GM12878 (cell line): ENCODE results near the gene ZIC5. TPM values are rescaled to one million over a fixed set of nuclear protein-coding genes. Genes with fewer than 3 reads are reported as not detected.
A peak's percentile ranks its signal among the peaks of the same experiment; 100 is the strongest.

Experiments used
- ATAC-seq: fragments of 200-7000 bp; cut with Tn5 transposase; 3 replicates; pipeline ENCODE4 v1.9.1; 2020; ENCODE audit warnings: mild to moderate bottlenecking, moderate library complexity
- BruUV-seq: library from RNA; stranded (reverse); fragments of 400-500 nt; replicated peaks from 2 replicates; lab custom pipeline; 2021; lab: Mats Ljungman, UMichigan
- CTCF ChIA-PET: fragments of 300-600 bp; sonication (Branson Sonifier 250); formaldehyde crosslinking; extraction: SDS; loops from one replicate; lab custom pipeline; 2021; ENCODE audit warnings: inconsistent platforms; lab: Yijun Ruan, JAX
- POLR2A ChIA-PET: fragments of 350-600 bp; formaldehyde crosslinking; extraction: SDS; loops from one replicate; lab custom pipeline; 2021; ENCODE audit warnings: inconsistent platforms; lab: Charles Lee
- RAD21 ChIA-PET: fragments of 300-600 bp; sonication (Branson Sonifier 250); formaldehyde crosslinking; loops from one replicate; lab custom pipeline; 2023; ENCODE audit warnings: antibody characterized with exemption; ENCODE audit not compliant: unreplicated experiment; lab: Charles Lee
- SMC1A ChIA-PET: fragments of 300-600 bp; sonication (Branson Sonifier 250); formaldehyde crosslinking; loops from one replicate; lab custom pipeline; 2023; ENCODE audit not compliant: unreplicated experiment, uncharacterized antibody; lab: Charles Lee
- DNase-seq: peaks from one replicate; pipeline ENCODE4 v3.0.0-alpha.2; 2011; ENCODE audit warnings: low read depth, low spot score
- FAIRE-seq: peaks from 3 replicates; lab custom pipeline; 2011; peaks lifted over from hg19 to GRCh38; lab: Jason Lieb, UNC
- H2AFZ ChIP-seq: 2 replicates; pipeline ENCODE4 v1.6.0; 2011; ENCODE audit warnings: low read depth, low read length, control low read depth; ENCODE audit not compliant: control insufficient read depth
- H3K27ac ChIP-seq: 2 replicates; pipeline ENCODE4 v1.5.1; 2011; ENCODE audit warnings: control low read depth; ENCODE audit not compliant: control insufficient read depth, insufficient read depth
- H3K27me3 ChIP-seq, 2 experiments: replicated peaks in 1 of 2; 2 replicates each; pipeline versions ENCODE4 v1.6.0 to v1.6.1; 2011; ENCODE audit warnings: low read length in 1 of 2; ENCODE audit not compliant: control insufficient read depth in 2 of 2, insufficient read depth in 2 of 2
- H3K36me3 ChIP-seq, 2 experiments: 2 replicates each; pipeline ENCODE4 v1.5.1; 2011; ENCODE audit warnings: low read length in 1 of 2; ENCODE audit not compliant: control insufficient read depth in 2 of 2, insufficient read depth in 2 of 2
- H3K4me1 ChIP-seq: 2 replicates; pipeline ENCODE4 v1.6.1; 2011; ENCODE audit warnings: mild to moderate bottlenecking, low read length, moderate library complexity, mixed read lengths; ENCODE audit not compliant: control insufficient read depth, insufficient read depth
- H3K4me2 ChIP-seq: 2 replicates; pipeline ENCODE4 v1.6.0; 2011; ENCODE audit warnings: control low read depth; ENCODE audit not compliant: control insufficient read depth, insufficient read depth
- H3K4me3 ChIP-seq: fragments of 200-600 bp; sonication (generic); 2 replicates; pipeline ENCODE4 v1.5.1; 2016
- H3K79me2 ChIP-seq: 2 replicates; pipeline ENCODE4 v1.6.0; 2011; ENCODE audit warnings: low read length; ENCODE audit not compliant: control insufficient read depth, insufficient read depth
- H3K9ac ChIP-seq: 2 replicates; pipeline ENCODE4 v1.8.0; 2011; ENCODE audit warnings: low read length, control low read depth, mixed read lengths; ENCODE audit not compliant: control insufficient read depth, insufficient read depth
- H3K9me3 ChIP-seq: replicated peaks from 3 replicates; pipeline ENCODE4 v1.5.1; 2011; ENCODE audit warnings: mild to moderate bottlenecking, low read length; ENCODE audit not compliant: control insufficient read depth, insufficient read depth
- H4K20me1 ChIP-seq: 2 replicates; pipeline ENCODE4 v1.6.0; 2011; ENCODE audit not compliant: control insufficient read depth, insufficient read depth
- FOXM1 ChIP-seq: IDR thresholded peaks from 2 replicates; pipeline ENCODE4 v1.6.1; 2012; ENCODE audit warnings: low read depth, mild to moderate bottlenecking, inconsistent platforms, low read length, moderate library complexity
- PKNOX1 ChIP-seq: fragments of 450-650 bp; IDR thresholded peaks from 2 replicates; pipeline ENCODE4 v1.6.1; 2016; ENCODE audit warnings: mild to moderate bottlenecking
- RAD21 ChIP-seq: IDR thresholded peaks from 2 replicates; pipeline ENCODE4 v1.6.1; 2011; ENCODE audit warnings: mild to moderate bottlenecking, low read depth, low read length, moderate library complexity; ENCODE audit not compliant: insufficient read depth
- RB1 ChIP-seq: fragments of 450-650 bp; formaldehyde crosslinking; IDR thresholded peaks from 2 replicates; pipeline ENCODE4 v1.6.1; 2017; ENCODE audit warnings: mild to moderate bottlenecking, borderline replicate concordance
- SMARCA5 ChIP-seq: fragments of 450-650 bp; IDR thresholded peaks from 2 replicates; pipeline ENCODE4 v1.6.1; 2017; ENCODE audit warnings: mild to moderate bottlenecking
- SMC3 ChIP-seq: IDR thresholded peaks from 2 replicates; pipeline ENCODE4 v1.6.1; 2011; ENCODE audit warnings: low read length, improper control_type of control experiment, borderline replicate concordance
- SRF ChIP-seq, 2 experiments: IDR thresholded peaks; 2 replicates each; pipeline ENCODE4 v1.6.1; 2011; ENCODE audit warnings: low read depth in 2 of 2, low read length in 2 of 2, mild to moderate bottlenecking in 1 of 2, moderate library complexity in 1 of 2
- YY1 ChIP-seq: IDR thresholded peaks from 2 replicates; pipeline ENCODE4 v1.6.1; 2011; ENCODE audit warnings: low read depth, mild to moderate bottlenecking, low read length
- ZNF207 ChIP-seq: fragments of 450-650 bp; IDR thresholded peaks from 2 replicates; pipeline ENCODE4 v1.6.1; 2014; ENCODE audit warnings: antibody characterized with exemption, mild to moderate bottlenecking, borderline replicate concordance
- WGBS: methylation state at CpG from one replicate; pipeline ENCODE4 v1.1.6; 2016; ENCODE audit warnings: low lambda C conversion rate; ENCODE audit not compliant: insufficient replicate concordance, insufficient coverage; ENCODE audit errors: missing lambda C conversion rate; 5-methylcytosine and 5-hydroxymethylcytosine counted together
- in situ Hi-C: fragments of 300-500 bp; cut with MboI; formaldehyde crosslinking; loops from 9 replicates; pipeline ENCODE4 v1.14.3; 2018; ENCODE audit warnings: mixed read lengths
- intact Hi-C: fragments of 100-400 bp; cut with micrococcal nuclease; formaldehyde crosslinking; loops from one replicate; pipeline ENCODE4 v1.14.2; 2022; ENCODE audit not compliant: unreplicated experiment
- polyA plus RNA-seq, 11 experiments: library from polyadenylated mRNA; depleted of rRNA in 4 of 11; unstranded in 6 of 11; stranded (reverse) in 5 of 11; fragments of >200 nt; fragmentation: Nextera tagmentation in 4 of 11; fragmentation: Illumina TruSeq in 1 of 11; extraction: Ambion mirVana in 4 of 11; extraction: Trizol in 1 of 11; gene quantifications; 1 replicate in 1 of 11; 2 replicates in 10 of 11; pipeline versions ENCODE4 v1.2.1 to v1.2.3, GENCODE V29; 2011 to 2016; ENCODE audit warnings: inconsistent platforms in 2 of 11, missing spikeins in 2 of 11, low read depth in 1 of 11
- total RNA-seq, 4 experiments: library from RNA; depleted of rRNA in 3 of 4; stranded (reverse); fragments of >200 nt in 3 of 4; fragmentation: Illumina TruSeq in 1 of 4; extraction: Trizol in 1 of 4; gene quantifications; 2 replicates each; pipeline versions ENCODE4 v1.2.1 to v1.2.3, GENCODE V29; 2013 to 2021
- TF ChIP-seq, protein P1 (sequence below): fragments of 450-650 bp; IDR thresholded peaks from 2 replicates; pipeline ENCODE4 v1.6.1; 2017; ENCODE audit warnings: mild to moderate bottlenecking, moderate library complexity
- TF ChIP-seq, protein P2 (sequence below), 3 experiments: IDR thresholded peaks in 2 of 3; conservative IDR thresholded peaks in 1 of 3; 2 replicates each; pipeline ENCODE4 v1.5.1; 2011; ENCODE audit warnings: low read depth in 3 of 3, low read length in 3 of 3, mild to moderate bottlenecking in 3 of 3, control low read depth in 2 of 3, moderate library complexity in 2 of 3, inconsistent platforms in 1 of 3, mixed read lengths in 1 of 3; ENCODE audit not compliant: control insufficient read depth in 2 of 3, insufficient read depth in 1 of 3; ENCODE audit errors: extremely low read depth in 1 of 3

ZIC5 gene
- total and polyA plus RNA-seq, 10 of the 15 experiments (the other 5 are each of a cell fraction or from before 2014, with no cell fraction given): not detected

GRCh38 chr13:99916366-99917103 is 55.0 kb downstream of the ZIC5 start:
- ChIA-PET SMC1A (interaction anchor here (1.0 to 4.5 kb wide), 4 partner anchors 9 to 599 kb away, joined by 3 to 33 read pairs (median 4); no protein-coding TSS in a partner anchor), RAD21 (interaction anchor here (1.0 to 1.3 kb wide), 2 partner anchors 319 to 598 kb away, joined by 3 to 7 read pairs; no protein-coding TSS in a partner anchor), CTCF (interaction anchor here (0.5 to 5.8 kb wide), 11 partner anchors 11 to 598 kb away, joined by 3 to 74 read pairs (median 3); no protein-coding TSS in a partner anchor), POLR2A (no interaction called here)
- no peaks in the 10 kb centered on the region for H3K4me1 ChIP-seq
- DNase-seq (peak; percentile 31), FAIRE-seq (peak; percentile 72), ATAC-seq (peak; percentile 95)
- BruUV-seq: no TSS peak
- intact Hi-C loops (loop anchor here (1.0 to 10.0 kb wide), 4 partner anchors 259 to 598 kb away; no protein-coding TSS in a partner anchor), in situ Hi-C loops (loop anchor here (5.0 kb wide), 2 partner anchors 321 to 596 kb away; no protein-coding TSS in a partner anchor)
- no peak overlapping the region for H2AFZ ChIP-seq
- H3K9me3 ChIP-seq: no peaks in the 10 kb centered on the region; the same call in 2 of the 3 replicates
- TF ChIP-seq SMC3 (peak; percentile 94), RB1 (0 out of 2 replicates have a peak, but pooled peaks have one; percentile 40), PKNOX1 (no peak), FOXM1 (peak; percentile 34; the same call in 1 of the 2 replicates), SMARCA5 (0 out of 2 replicates have a peak, but pooled peaks have one; percentile 29), SRF (IDR thresholded peaks at IDR 0.05; ENCODE audit: low read depth in 2 of 2, low read length in 2 of 2) (no peak), YY1 (0 out of 2 replicates have a peak, but pooled peaks have one; percentile 47), RAD21 (peak; percentile 86), ZNF207 (no peak)
- TF ChIP-seq, protein P1, sequence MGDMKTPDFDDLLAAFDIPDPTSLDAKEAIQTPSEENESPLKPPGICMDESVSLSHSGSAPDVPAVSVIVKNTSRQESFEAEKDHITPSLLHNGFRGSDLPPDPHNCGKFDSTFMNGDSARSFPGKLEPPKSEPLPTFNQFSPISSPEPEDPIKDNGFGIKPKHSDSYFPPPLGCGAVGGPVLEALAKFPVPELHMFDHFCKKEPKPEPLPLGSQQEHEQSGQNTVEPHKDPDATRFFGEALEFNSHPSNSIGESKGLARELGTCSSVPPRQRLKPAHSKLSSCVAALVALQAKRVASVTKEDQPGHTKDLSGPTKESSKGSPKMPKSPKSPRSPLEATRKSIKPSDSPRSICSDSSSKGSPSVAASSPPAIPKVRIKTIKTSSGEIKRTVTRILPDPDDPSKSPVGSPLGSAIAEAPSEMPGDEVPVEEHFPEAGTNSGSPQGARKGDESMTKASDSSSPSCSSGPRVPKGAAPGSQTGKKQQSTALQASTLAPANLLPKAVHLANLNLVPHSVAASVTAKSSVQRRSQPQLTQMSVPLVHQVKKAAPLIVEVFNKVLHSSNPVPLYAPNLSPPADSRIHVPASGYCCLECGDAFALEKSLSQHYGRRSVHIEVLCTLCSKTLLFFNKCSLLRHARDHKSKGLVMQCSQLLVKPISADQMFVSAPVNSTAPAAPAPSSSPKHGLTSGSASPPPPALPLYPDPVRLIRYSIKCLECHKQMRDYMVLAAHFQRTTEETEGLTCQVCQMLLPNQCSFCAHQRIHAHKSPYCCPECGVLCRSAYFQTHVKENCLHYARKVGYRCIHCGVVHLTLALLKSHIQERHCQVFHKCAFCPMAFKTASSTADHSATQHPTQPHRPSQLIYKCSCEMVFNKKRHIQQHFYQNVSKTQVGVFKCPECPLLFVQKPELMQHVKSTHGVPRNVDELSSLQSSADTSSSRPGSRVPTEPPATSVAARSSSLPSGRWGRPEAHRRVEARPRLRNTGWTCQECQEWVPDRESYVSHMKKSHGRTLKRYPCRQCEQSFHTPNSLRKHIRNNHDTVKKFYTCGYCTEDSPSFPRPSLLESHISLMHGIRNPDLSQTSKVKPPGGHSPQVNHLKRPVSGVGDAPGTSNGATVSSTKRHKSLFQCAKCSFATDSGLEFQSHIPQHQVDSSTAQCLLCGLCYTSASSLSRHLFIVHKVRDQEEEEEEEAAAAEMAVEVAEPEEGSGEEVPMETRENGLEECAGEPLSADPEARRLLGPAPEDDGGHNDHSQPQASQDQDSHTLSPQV: 0 out of 2 replicates have a peak, but pooled peaks have one; percentile 17
- TF ChIP-seq, protein P2, sequence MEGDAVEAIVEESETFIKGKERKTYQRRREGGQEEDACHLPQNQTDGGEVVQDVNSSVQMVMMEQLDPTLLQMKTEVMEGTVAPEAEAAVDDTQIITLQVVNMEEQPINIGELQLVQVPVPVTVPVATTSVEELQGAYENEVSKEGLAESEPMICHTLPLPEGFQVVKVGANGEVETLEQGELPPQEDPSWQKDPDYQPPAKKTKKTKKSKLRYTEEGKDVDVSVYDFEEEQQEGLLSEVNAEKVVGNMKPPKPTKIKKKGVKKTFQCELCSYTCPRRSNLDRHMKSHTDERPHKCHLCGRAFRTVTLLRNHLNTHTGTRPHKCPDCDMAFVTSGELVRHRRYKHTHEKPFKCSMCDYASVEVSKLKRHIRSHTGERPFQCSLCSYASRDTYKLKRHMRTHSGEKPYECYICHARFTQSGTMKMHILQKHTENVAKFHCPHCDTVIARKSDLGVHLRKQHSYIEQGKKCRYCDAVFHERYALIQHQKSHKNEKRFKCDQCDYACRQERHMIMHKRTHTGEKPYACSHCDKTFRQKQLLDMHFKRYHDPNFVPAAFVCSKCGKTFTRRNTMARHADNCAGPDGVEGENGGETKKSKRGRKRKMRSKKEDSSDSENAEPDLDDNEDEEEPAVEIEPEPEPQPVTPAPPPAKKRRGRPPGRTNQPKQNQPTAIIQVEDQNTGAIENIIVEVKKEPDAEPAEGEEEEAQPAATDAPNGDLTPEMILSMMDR (IDR thresholded peaks at IDR 0.05 in 2 of 3, conservative IDR thresholded peaks at IDR 0.05 in 1 of 3; ENCODE audit: control insufficient read depth in 2 of 3, extremely low read depth in 1 of 3, insufficient read depth in 1 of 3, low read depth in 3 of 3, low read length in 3 of 3): peak; percentile 91 to 99 (median 93)
- no peak overlapping the region for H3K4me3 ChIP-seq
- no peak overlapping the region for H3K4me2 ChIP-seq
- WGBS: 21% methylated on average over 10 of the region's 10 CpGs
- H4K20me1 ChIP-seq: no peaks in the 10 kb centered on the region
- H3K27me3 ChIP-seq: no peaks in the 10 kb centered on the region
- H3K9ac ChIP-seq: no peak overlapping the region
- no peak overlapping the region for H3K27ac ChIP-seq
- no peaks in the 10 kb centered on the region for H3K79me2 ChIP-seq
- no peaks in the 10 kb centered on the region for H3K36me3 ChIP-seq
